Sigmoid colon (tissue), 7 donors: ENCODE measurements around the gene PRTG. TPM values are rescaled to one million over a fixed set of nuclear protein-coding genes. Genes with fewer than 3 reads are reported as not detected.
"Not testable (repeated sequence)": the region's sequence is repeated elsewhere in the genome, so short reads cannot be mapped to it uniquely, and the experiment has no call there.

Experiments
- DNase-seq: peaks from one replicate; pipeline ENCODE4 v3.0.0-alpha.2; 2019
- H3K27ac ChIP-seq, 4 donors: fragments of 200-600 bp; sonication (generic); one replicate each; pipeline ENCODE4 v1.5.1; 2016 to 2019; ENCODE audit warnings: mild to moderate bottlenecking in 1 of 4
- H3K27me3 ChIP-seq, 3 donors: fragments of 200-600 bp; sonication (generic); one replicate each; pipeline ENCODE4 v1.5.1; 2019; ENCODE audit warnings: mild to moderate bottlenecking in 1 of 3
- H3K36me3 ChIP-seq, 4 donors: fragments of 200-600 bp; sonication (generic); one replicate each; pipeline ENCODE4 v1.5.1; 2016 to 2019
- H3K4me1 ChIP-seq, 4 donors: fragments of 200-600 bp; sonication (generic); one replicate each; pipeline ENCODE4 v1.5.1; 2017 to 2019
- H3K4me3 ChIP-seq, 4 donors: fragments of 200-600 bp; sonication (generic); one replicate each; pipeline ENCODE4 v1.5.1; 2017 to 2019; ENCODE audit warnings: mild to moderate bottlenecking in 2 of 4, moderate library complexity in 1 of 4
- H3K9me3 ChIP-seq, 4 donors: fragments of 200-600 bp in 3 of 4; sonication (generic) in 3 of 4; one replicate each; pipeline versions ENCODE4 v1.5.1 to v1.6.1; 2013 to 2019
- CTCF ChIP-seq, 4 experiments: fragments of 450-650 bp in 3 of 4; fragments of 200-600 bp in 1 of 4; IDR thresholded peaks; one replicate each; pipeline ENCODE4 v1.5.1; 2016 to 2019; ENCODE audit warnings: antibody characterized with exemption in 4 of 4, mild to moderate bottlenecking in 3 of 4, moderate library complexity in 2 of 4
- EP300 ChIP-seq, 4 donors: sonication (generic); formaldehyde crosslinking; IDR thresholded peaks; one replicate each; pipeline ENCODE4 v1.6.1; 2017; ENCODE audit warnings: antibody characterized with exemption in 4 of 4
- POLR2A ChIP-seq, 2 donors: fragments of 450-650 bp; IDR thresholded peaks; one replicate each; pipeline ENCODE4 v1.6.1; 2016; ENCODE audit warnings: antibody characterized with exemption in 2 of 2, mild to moderate bottlenecking in 2 of 2, moderate library complexity in 2 of 2
- POLR2AphosphoS5 ChIP-seq, 4 donors: sonication (generic); formaldehyde crosslinking; IDR thresholded peaks; one replicate each; pipeline ENCODE4 v1.6.1; 2017; ENCODE audit warnings: antibody characterized with exemption in 4 of 4
- WGBS, 2 donors: extraction: QIAGEN DNeasy Blood & Tissue Kit; methylation state at CpG; one replicate each; pipeline ENCODE4 v1.1.7; 2013; 5-methylcytosine and 5-hydroxymethylcytosine counted together
- intact Hi-C: fragments of 100-400 bp; cut with DNase I; formaldehyde crosslinking; loops from one replicate; pipeline ENCODE4 v1.15.1; 2023
- polyA plus RNA-seq, 3 donors: library from polyadenylated mRNA; stranded (reverse); fragments of 200-250 nt; gene quantifications; one replicate each; pipeline ENCODE4 v1.2.3, GENCODE V29; 2013
- total RNA-seq, 4 donors: library from RNA; depleted of rRNA; stranded (reverse); fragments of >200 nt; gene quantifications; one replicate each; pipeline ENCODE4 v1.1.0, GENCODE V29; 2016
- donor health status: healthy with polysubstance abuse.
- donor health status: Bipolar disorder and iron deficiency.
- donor health status: healthy.

Gene PRTG
- total and polyA plus RNA-seq, 7 donors = 0.42 to 5.3 (median 2.1) TPM; not detected in 2

- no peaks in the 10 kb centered on the region for H3K9me3 ChIP-seq
- WGBS, 2 donors = 84 to 88% methylated on average over 3 of the region's 3 CpGs
- H3K27ac ChIP-seq = no peak overlapping the region
- TF ChIP-seq POLR2AphosphoS5 (IDR thresholded peaks at IDR 0.05) (no peak), POLR2A (IDR thresholded peaks at IDR 0.05) (no peak), CTCF (IDR thresholded peaks at IDR 0.05) (no peak), EP300 (IDR thresholded peaks at IDR 0.05) (no peak)
- H3K4me3 ChIP-seq = no peak overlapping the region
- no peaks in the 10 kb centered on the region for H3K27me3 ChIP-seq
- no peak for DNase-seq
- no peaks in the 10 kb centered on the region for H3K36me3 ChIP-seq
- intact Hi-C loops = no loop called here
- no peaks in the 10 kb centered on the region for H3K4me1 ChIP-seq
Observed at GRCh38 chr15:55696221-55696620, 46.7 kb downstream of the PRTG start.

- TF ChIP-seq CTCF (IDR thresholded peaks at IDR 0.05) (no peak), EP300 (IDR thresholded peaks at IDR 0.05) (no peak), POLR2A (IDR thresholded peaks at IDR 0.05) (no peak), POLR2AphosphoS5 (IDR thresholded peaks at IDR 0.05) (no peak)
- Histone ChIP-seq H3K9me3 (no peaks in the 10 kb centered on the region), H3K4me3 (no peak overlapping the region), H3K36me3 (no peaks in the 10 kb centered on the region), H3K4me1 (no peaks in the 10 kb centered on the region), H3K27me3 (no peaks in the 10 kb centered on the region), H3K27ac (no peak overlapping the region)
- no peak for DNase-seq
- WGBS, 2 donors = 81 to 84% methylated on average over 8 of the region's 8 CpGs
- intact Hi-C loops = no loop called here
Observed at GRCh38 chr15:55695432-55695831, 47.5 kb downstream of the PRTG start.

- TF ChIP-seq EP300 (IDR thresholded peaks at IDR 0.05) (no peak), CTCF (IDR thresholded peaks at IDR 0.05) (no peak), POLR2AphosphoS5 (IDR thresholded peaks at IDR 0.05) (no peak), POLR2A (IDR thresholded peaks at IDR 0.05) (no peak)
- Histone ChIP-seq H3K27ac (no peak overlapping the region), H3K36me3 (no peaks in the 10 kb centered on the region), H3K4me1 (no peaks in the 10 kb centered on the region), H3K4me3 (no peak overlapping the region), H3K27me3 (no peaks in the 10 kb centered on the region), H3K9me3 (no peaks in the 10 kb centered on the region)
- no peak for DNase-seq
- 7 to 40% methylated on average over 4 of the region's 4 CpGs for WGBS, 2 donors
- intact Hi-C loops = no loop called here
Observed at GRCh38 chr15:55694652-55695150, 48.3 kb downstream of the PRTG start.

- H3K36me3 ChIP-seq, H3K27me3 ChIP-seq, DNase-seq, H3K4me3 ChIP-seq, H3K27ac ChIP-seq, H3K9me3 ChIP-seq, intact Hi-C loops, H3K4me1 ChIP-seq: not testable (repeated sequence)
- 94 to 95% methylated on average over 14 of the region's 14 CpGs for WGBS, 2 donors
Observed at GRCh38 chr15:55693116-55693515, 49.8 kb downstream of the PRTG start.

- Histone ChIP-seq H3K27me3 (no peaks in the 10 kb centered on the region), H3K27ac (no peak overlapping the region), H3K4me1 (no peaks in the 10 kb centered on the region), H3K4me3 (no peak overlapping the region), H3K9me3 (no peaks in the 10 kb centered on the region), H3K36me3 (no peaks in the 10 kb centered on the region)
- WGBS, 2 donors = 96% methylated on average over 6 of the region's 6 CpGs
- intact Hi-C loops = no loop called here
- no peak for DNase-seq
- TF ChIP-seq EP300 (IDR thresholded peaks at IDR 0.05) = no peak
- no peak for TF ChIP-seq POLR2A (IDR thresholded peaks at IDR 0.05)
- no peak for TF ChIP-seq POLR2AphosphoS5 (IDR thresholded peaks at IDR 0.05)
- no peak for TF ChIP-seq CTCF (IDR thresholded peaks at IDR 0.05)
Observed at GRCh38 chr15:55687792-55688191, 55.2 kb downstream of the PRTG start.
